Liver (tissue), 9 donors: ENCODE data around the gene GPHA2. TPM values are rescaled to one million over a fixed set of nuclear protein-coding genes. Genes with fewer than 3 reads are reported as not detected.

ENCODE experiments used
- DNase-seq: peaks from one replicate; pipeline ENCODE4 v3.0.0-alpha.2; 2017; ENCODE audit warnings: low spot score
- H3K27ac ChIP-seq, 2 donors: one replicate each; pipeline ENCODE4 v1.7.0; 2013; ENCODE audit warnings: inconsistent platforms in 2 of 2, low read length in 2 of 2, control low read depth in 1 of 2, low read depth in 1 of 2, mild to moderate bottlenecking in 1 of 2
- H3K27me3 ChIP-seq, 4 donors: one replicate each; pipeline versions ENCODE4 v1.6.1 to v1.7.0; 2013; ENCODE audit warnings: low read length in 3 of 4, inconsistent platforms in 1 of 4, mild to moderate bottlenecking in 1 of 4, moderate library complexity in 1 of 4; ENCODE audit not compliant: control insufficient read depth in 4 of 4, insufficient read depth in 4 of 4
- H3K36me3 ChIP-seq, 4 donors: one replicate each; pipeline versions ENCODE4 v1.6.1 to v1.7.0; 2013; ENCODE audit warnings: low read length in 3 of 4, mild to moderate bottlenecking in 3 of 4, low read depth in 1 of 4, moderate library complexity in 1 of 4; ENCODE audit not compliant: control insufficient read depth in 4 of 4, insufficient read depth in 3 of 4
- H3K4me1 ChIP-seq, 4 donors: one replicate each; pipeline versions ENCODE4 v1.6.1 to v1.7.0; 2013; ENCODE audit warnings: low read length in 3 of 4, mild to moderate bottlenecking in 3 of 4, moderate library complexity in 1 of 4; ENCODE audit not compliant: control insufficient read depth in 4 of 4, insufficient read depth in 4 of 4
- H3K4me3 ChIP-seq, 3 donors: one replicate each; pipeline versions ENCODE4 v1.6.1 to v1.7.0; 2013; ENCODE audit warnings: low read length in 3 of 3, control low read depth in 1 of 3, low read depth in 1 of 3, mild to moderate bottlenecking in 1 of 3
- H3K9ac ChIP-seq, 2 donors: one replicate each; pipeline ENCODE4 v1.7.0; 2013; ENCODE audit warnings: low read length in 2 of 2, mild to moderate bottlenecking in 2 of 2, moderate library complexity in 2 of 2, control low read depth in 1 of 2, low read depth in 1 of 2
- H3K9me3 ChIP-seq, 4 donors: one replicate each; pipeline versions ENCODE4 v1.6.1 to v1.7.0; 2013; ENCODE audit warnings: low read length in 3 of 4; ENCODE audit not compliant: control insufficient read depth in 4 of 4
- ATF3 ChIP-seq: IDR thresholded peaks from 2 replicates; pipeline ENCODE4 v1.6.1; 2016; ENCODE audit warnings: antibody characterized with exemption
- EGR1 ChIP-seq, 2 donors: IDR thresholded peaks; 2 replicates each; pipeline ENCODE4 v1.6.1; 2016 to 2018; ENCODE audit warnings: antibody characterized with exemption in 2 of 2, low read depth in 2 of 2
- FOXA1 ChIP-seq: IDR thresholded peaks from 2 replicates; pipeline ENCODE4 v1.6.1; 2016; ENCODE audit warnings: antibody characterized with exemption
- FOXA2 ChIP-seq: IDR thresholded peaks from 2 replicates; pipeline ENCODE4 v1.6.1; 2016; ENCODE audit warnings: antibody characterized with exemption
- GABPA ChIP-seq, 2 donors: IDR thresholded peaks in 1 of 2; conservative IDR thresholded peaks in 1 of 2; 2 replicates each; pipeline ENCODE4 v1.6.1; 2016; ENCODE audit warnings: antibody characterized with exemption in 2 of 2, mild to moderate bottlenecking in 1 of 2, moderate library complexity in 1 of 2
- HNF4A ChIP-seq, 2 donors: conservative IDR thresholded peaks; 2 replicates each; pipeline ENCODE4 v1.6.1; 2016; ENCODE audit warnings: antibody characterized with exemption in 2 of 2, mild to moderate bottlenecking in 2 of 2
- HNF4G ChIP-seq: IDR thresholded peaks from 2 replicates; pipeline ENCODE4 v1.6.1; 2016; ENCODE audit warnings: antibody characterized with exemption
- JUND ChIP-seq, 2 donors: IDR thresholded peaks; 2 replicates each; pipeline ENCODE4 v1.6.1; 2016; ENCODE audit warnings: antibody characterized with exemption in 2 of 2
- MAX ChIP-seq: IDR thresholded peaks from 2 replicates; pipeline ENCODE4 v1.6.1; 2016; ENCODE audit warnings: antibody characterized with exemption
- NR2F2 ChIP-seq: IDR thresholded peaks from 2 replicates; pipeline ENCODE4 v1.6.1; 2016; ENCODE audit warnings: antibody characterized with exemption
- RAD21 ChIP-seq, 2 donors: IDR thresholded peaks; 2 replicates each; pipeline ENCODE4 v1.6.1; 2016; ENCODE audit warnings: antibody characterized with exemption in 2 of 2, mild to moderate bottlenecking in 2 of 2
- RXRA ChIP-seq, 2 donors: IDR thresholded peaks; 2 replicates each; pipeline ENCODE4 v1.6.1; 2017 to 2018; ENCODE audit warnings: antibody characterized with exemption in 2 of 2, mild to moderate bottlenecking in 1 of 2
- SP1 ChIP-seq: IDR thresholded peaks from 2 replicates; pipeline ENCODE4 v1.6.1; 2018; ENCODE audit warnings: antibody characterized with exemption, mild to moderate bottlenecking
- TAF1 ChIP-seq: conservative IDR thresholded peaks from 2 replicates; pipeline ENCODE4 v1.6.1; 2016; ENCODE audit warnings: antibody characterized with exemption, mild to moderate bottlenecking
- YY1 ChIP-seq: IDR thresholded peaks from 2 replicates; pipeline ENCODE4 v1.6.1; 2016; ENCODE audit warnings: antibody characterized with exemption, mild to moderate bottlenecking
- WGBS: extraction: QIAGEN DNeasy Blood & Tissue Kit; methylation state at CpG from one replicate; pipeline ENCODE4 v1.1.7; 2013; 5-methylcytosine and 5-hydroxymethylcytosine counted together
- polyA plus RNA-seq, 2 donors: library from polyadenylated mRNA; stranded (reverse) in 1 of 2; unstranded in 1 of 2; fragments of 200-250 nt in 1 of 2; fragments of >200 nt in 1 of 2; fragmentation: Nextera tagmentation in 1 of 2; extraction: Ambion mirVana in 1 of 2; gene quantifications; one replicate each; pipeline versions ENCODE4 v1.2.1 to v1.2.3, GENCODE V29; 2013 to 2015
- total RNA-seq, 2 donors: library from RNA; depleted of rRNA; stranded (reverse); fragments of >200 nt; gene quantifications; one replicate each; pipeline ENCODE4 v1.2.3, GENCODE V29; 2014
- TF ChIP-seq, protein P1 (sequence below): fragments of 150-350 bp; IDR thresholded peaks from 2 replicates; pipeline ENCODE4 v1.5.1; 2017; ENCODE audit warnings: improper control_type of control experiment, low read depth, low read length; ENCODE audit not compliant: missing input control
- TF ChIP-seq, protein P2 (sequence below): IDR thresholded peaks from 2 replicates; pipeline ENCODE4 v1.6.1; 2016; ENCODE audit warnings: antibody characterized with exemption
- donor health status: healthy.
- donor health status: healthy.
- donor health status: healthy.
- donor health status: healthy.
- donor health status: healthy.

GPHA2 gene
- total and polyA plus RNA-seq, 4 donors, result not detected

GRCh38 chr11:64933935-64934681 lies 1.6 kb downstream of the GPHA2 start:
- DNase-seq, result no peak
- H3K9me3 ChIP-seq, result no peaks in the 10 kb centered on the region
- TF ChIP-seq FOXA2 (no peak), RXRA (IDR thresholded peaks at IDR 0.05) (no peak), TAF1 (no peak), NR2F2 (no peak), FOXA1 (no peak), MAX (no peak), EGR1 (IDR thresholded peaks at IDR 0.05; ENCODE audit: low read depth in 2 of 2) (no peak)
- H3K9ac ChIP-seq, result no peak overlapping the region
- H3K27me3 ChIP-seq, result no peaks in the 10 kb centered on the region
- no peaks in the 10 kb centered on the region for H3K4me1 ChIP-seq
- H3K36me3 ChIP-seq, result peaks cover 5 to 45% (median 18%) of the 10 kb centered on the region in 4 donors
- H3K27ac ChIP-seq, result no peak overlapping the region
- H3K4me3 ChIP-seq, result no peak overlapping the region
- WGBS, result 93% methylated on average over 10 of the region's 10 CpGs

- H3K36me3 ChIP-seq, result peaks cover 5 to 49% (median 20%) of the 10 kb centered on the region in 4 donors
- no peak for DNase-seq
- no peak overlapping the region for H3K9ac ChIP-seq
- no peaks in the 10 kb centered on the region for H3K9me3 ChIP-seq
- H3K27ac ChIP-seq, result no peak overlapping the region
- 96% methylated on average over 12 of the region's 12 CpGs for WGBS
- H3K4me3 ChIP-seq, result no peak overlapping the region
- TF ChIP-seq SP1 (no peak), ATF3 (no peak), HNF4G (no peak), JUND (IDR thresholded peaks at IDR 0.05) (no peak), MAX (no peak)
- H3K27me3 ChIP-seq, result no peaks in the 10 kb centered on the region
- no peaks in the 10 kb centered on the region for H3K4me1 ChIP-seq
These were observed 2.3 kb downstream of the GPHA2 start for GRCh38 chr11:64933213-64933934.

DNA sequence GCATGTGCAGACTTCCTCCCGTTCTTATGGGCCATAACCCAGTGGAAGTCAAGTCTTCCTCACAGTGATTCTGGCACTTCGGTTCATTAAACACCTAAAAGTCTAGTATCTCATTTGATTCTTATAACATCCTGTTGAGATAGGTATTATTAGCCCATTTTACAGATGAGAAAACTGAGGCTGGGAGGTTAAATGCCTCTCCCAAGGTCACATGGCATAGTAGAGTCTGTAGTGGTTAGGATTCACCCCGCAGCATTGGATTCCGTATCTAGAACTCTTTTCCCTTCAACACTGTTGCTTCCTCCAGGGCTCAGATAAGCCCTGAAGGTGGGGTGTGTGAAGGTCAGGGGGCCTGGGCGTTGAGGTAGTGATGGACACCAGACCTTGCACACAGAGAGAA lies 3.4 kb downstream of the GPHA2 start:
- no peak overlapping the region for H3K27ac ChIP-seq
- H3K4me3 ChIP-seq, result no peak overlapping the region
- H3K36me3 ChIP-seq, result peaks cover 5 to 49% (median 20%) of the 10 kb centered on the region in 4 donors
- H3K9ac ChIP-seq, result no peak overlapping the region
- H3K27me3 ChIP-seq, result no peaks in the 10 kb centered on the region
- 90% methylated on average over 5 of the region's 5 CpGs for WGBS
- no peaks in the 10 kb centered on the region for H3K9me3 ChIP-seq
- no peak for DNase-seq
- TF ChIP-seq GABPA (IDR thresholded peaks at IDR 0.05 in 1 of 2, conservative IDR thresholded peaks at IDR 0.05 in 1 of 2) (no peak), EGR1 (IDR thresholded peaks at IDR 0.05; ENCODE audit: low read depth in 2 of 2) (no peak), RAD21 (IDR thresholded peaks at IDR 0.05) (no peak), YY1 (no peak), HNF4A (conservative IDR thresholded peaks at IDR 0.05) (no peak), ATF3 (no peak), JUND (IDR thresholded peaks at IDR 0.05) (no peak), TAF1 (no peak), HNF4G (no peak), NR2F2 (no peak), SP1 (no peak), RXRA (IDR thresholded peaks at IDR 0.05) (no peak)
- TF ChIP-seq, protein P1, sequence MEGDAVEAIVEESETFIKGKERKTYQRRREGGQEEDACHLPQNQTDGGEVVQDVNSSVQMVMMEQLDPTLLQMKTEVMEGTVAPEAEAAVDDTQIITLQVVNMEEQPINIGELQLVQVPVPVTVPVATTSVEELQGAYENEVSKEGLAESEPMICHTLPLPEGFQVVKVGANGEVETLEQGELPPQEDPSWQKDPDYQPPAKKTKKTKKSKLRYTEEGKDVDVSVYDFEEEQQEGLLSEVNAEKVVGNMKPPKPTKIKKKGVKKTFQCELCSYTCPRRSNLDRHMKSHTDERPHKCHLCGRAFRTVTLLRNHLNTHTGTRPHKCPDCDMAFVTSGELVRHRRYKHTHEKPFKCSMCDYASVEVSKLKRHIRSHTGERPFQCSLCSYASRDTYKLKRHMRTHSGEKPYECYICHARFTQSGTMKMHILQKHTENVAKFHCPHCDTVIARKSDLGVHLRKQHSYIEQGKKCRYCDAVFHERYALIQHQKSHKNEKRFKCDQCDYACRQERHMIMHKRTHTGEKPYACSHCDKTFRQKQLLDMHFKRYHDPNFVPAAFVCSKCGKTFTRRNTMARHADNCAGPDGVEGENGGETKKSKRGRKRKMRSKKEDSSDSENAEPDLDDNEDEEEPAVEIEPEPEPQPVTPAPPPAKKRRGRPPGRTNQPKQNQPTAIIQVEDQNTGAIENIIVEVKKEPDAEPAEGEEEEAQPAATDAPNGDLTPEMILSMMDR, result no peak
- TF ChIP-seq, protein P2, sequence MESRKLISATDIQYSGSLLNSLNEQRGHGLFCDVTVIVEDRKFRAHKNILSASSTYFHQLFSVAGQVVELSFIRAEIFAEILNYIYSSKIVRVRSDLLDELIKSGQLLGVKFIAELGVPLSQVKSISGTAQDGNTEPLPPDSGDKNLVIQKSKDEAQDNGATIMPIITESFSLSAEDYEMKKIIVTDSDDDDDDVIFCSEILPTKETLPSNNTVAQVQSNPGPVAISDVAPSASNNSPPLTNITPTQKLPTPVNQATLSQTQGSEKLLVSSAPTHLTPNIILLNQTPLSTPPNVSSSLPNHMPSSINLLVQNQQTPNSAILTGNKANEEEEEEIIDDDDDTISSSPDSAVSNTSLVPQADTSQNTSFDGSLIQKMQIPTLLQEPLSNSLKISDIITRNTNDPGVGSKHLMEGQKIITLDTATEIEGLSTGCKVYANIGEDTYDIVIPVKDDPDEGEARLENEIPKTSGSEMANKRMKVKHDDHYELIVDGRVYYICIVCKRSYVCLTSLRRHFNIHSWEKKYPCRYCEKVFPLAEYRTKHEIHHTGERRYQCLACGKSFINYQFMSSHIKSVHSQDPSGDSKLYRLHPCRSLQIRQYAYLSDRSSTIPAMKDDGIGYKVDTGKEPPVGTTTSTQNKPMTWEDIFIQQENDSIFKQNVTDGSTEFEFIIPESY, result no peak
- no peaks in the 10 kb centered on the region for H3K4me1 ChIP-seq
